ENCODE results near the gene ZNF700.
"Not testable (repeated sequence)": the region's sequence is repeated elsewhere in the genome, so short reads cannot be mapped to it uniquely, and the experiment has no call there.

The ZNF700 gene

GRCh38 chr19:11941361-11941887, 16.5 kb downstream of the ZNF700 start:
- DNase-seq, result not testable (repeated sequence)

GRCh38 chr19:11942008-11942842, 17.3 kb downstream of the ZNF700 start:
- DNase-seq, result no peak

GRCh38 chr19:11942843-11943108, 17.9 kb downstream of the ZNF700 start:
- no peak for DNase-seq

GRCh38 chr19:11944656-11945055, 19.7 kb downstream of the ZNF700 start:
- DNase-seq, result no peak

DNA sequence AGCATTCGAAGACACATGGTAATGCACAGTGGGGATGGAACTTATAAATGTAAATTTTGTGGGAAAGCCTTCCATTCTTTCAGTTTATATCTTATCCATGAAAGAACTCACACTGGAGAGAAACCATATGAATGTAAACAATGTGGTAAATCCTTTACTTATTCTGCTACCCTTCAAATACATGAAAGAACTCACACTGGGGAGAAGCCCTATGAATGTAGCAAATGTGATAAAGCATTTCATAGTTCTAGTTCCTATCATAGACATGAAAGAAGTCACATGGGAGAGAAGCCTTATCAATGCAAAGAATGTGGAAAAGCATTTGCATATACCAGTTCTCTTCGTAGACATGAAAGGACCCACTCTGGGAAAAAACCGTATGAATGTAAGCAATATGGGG, 23.7 kb downstream of the ZNF700 start:
- no peak for DNase-seq

DNA sequence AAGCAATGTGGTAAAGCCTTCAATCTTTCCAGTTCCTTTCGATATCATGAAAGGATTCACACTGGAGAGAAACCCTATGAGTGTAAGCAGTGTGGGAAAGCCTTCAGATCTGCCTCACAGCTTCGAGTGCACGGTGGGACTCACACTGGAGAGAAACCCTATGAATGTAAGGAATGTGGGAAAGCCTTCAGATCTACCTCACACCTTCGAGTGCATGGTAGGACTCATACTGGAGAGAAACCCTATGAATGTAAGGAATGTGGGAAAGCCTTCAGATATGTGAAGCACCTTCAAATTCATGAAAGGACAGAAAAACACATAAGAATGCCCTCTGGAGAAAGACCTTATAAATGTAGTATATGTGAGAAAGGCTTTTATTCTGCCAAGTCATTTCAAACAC, 24.3 kb downstream of the ZNF700 start:
- DNase-seq, result no peak

GRCh38 chr19:11949614-11950080, 24.7 kb downstream of the ZNF700 start:
- not testable (repeated sequence) for DNase-seq

DNA sequence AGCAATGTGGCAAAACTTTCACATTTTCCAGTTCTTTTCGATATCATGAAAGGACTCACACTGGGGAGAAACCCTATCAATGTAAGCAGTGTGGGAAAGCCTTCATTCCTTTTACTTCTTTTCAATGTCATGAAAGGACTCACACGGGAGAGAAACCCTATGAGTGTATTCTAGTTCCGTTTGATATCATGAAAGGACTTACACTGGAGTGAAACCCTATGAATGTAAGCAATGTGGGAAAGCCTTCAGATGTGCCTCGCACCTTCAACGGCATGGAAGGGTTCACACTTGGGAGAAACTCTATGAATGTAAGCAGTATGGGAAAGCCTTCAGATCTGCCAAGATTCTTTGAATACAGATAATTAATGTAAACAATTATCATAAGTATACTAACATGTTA, 25.4 kb downstream of the ZNF700 start:
- DNase-seq, result no peak

DNA sequence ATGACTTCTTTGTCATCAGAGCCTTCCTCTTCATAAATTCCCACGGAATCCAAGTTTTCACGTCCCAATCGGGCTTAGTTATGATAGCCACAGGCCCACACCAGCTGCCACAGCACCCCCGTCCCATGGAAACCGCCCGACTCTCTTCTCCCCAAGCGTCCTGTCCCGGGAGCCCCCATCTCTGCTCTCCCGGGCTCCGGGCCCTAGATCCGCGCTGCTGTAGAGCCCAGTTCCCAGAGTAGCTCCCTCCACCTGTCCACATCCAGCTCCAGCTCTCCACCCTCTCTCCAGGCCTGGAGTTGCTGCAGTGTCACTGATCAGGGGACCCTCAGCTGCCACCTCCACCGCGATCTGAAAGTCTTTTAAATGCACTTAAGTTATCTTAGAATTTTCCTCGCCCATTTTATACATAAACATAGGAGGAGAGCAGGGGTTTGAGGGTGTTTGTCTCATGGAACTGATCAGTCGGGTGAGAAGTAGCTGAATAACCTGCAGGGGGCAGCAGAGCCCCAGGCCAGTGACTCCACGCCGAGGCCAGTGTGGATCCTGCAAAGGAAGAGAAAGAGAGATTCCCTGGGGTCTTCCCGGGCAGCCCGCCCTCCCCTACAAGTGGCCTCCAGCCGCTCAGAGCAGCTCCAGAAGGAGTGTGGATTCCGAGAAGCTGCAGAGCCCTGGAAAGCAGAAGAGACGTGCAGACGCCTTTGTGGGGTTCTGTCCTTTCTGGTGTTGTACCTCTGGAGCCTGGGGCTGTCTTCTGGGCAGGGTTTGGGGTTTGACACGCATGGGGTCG, 38.9 kb downstream of the ZNF700 start:
- DNase-seq, result peak; percentile 70 to 78

DNA sequence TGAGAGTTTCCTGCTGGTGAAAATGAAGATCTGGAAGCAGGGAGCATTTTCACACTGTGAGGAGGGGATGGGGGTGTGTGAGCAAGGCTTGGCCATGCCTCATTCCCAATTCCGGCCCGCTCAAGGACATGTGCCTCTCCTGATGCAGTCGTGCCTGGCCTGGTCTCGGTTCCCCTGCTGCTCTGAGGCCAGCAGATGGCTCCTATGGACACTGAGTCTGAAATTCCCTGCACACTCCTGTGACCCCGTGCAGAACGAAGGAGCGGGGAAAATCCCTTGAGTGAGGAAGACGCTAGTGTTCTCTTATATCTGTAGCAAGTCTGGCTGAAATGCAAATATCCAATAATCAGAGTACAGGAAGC, 39.6 kb downstream of the ZNF700 start:
- DNase-seq, result no peak

GRCh38 chr19:11964858-11965645, 40.1 kb downstream of the ZNF700 start, which contains the start of gene ZNF763:
Gene ZNF763 (plus strand): TSS chr19:11965040. CDS start chr19:11965209, 169 bp downstream.
- DNase-seq, result peak; percentile 89 to 92

DNA sequence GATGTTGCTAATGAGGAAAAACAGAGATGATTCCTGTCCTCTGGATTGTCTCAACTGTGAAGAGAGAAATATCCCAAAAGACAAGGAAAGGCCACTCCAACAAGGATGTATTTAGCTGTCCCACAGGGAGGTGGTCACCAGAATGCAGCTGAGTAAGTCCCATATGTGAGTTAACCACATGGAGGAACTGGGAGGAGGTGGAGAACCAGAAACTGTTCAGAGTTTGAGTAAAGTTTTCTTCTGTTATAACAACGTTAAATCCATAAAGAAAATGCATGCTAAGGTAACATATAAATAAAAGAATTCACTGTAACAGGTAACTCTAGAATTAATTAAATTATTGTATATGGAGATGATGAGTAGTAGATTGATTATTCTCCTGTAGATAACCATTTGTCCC, 45.3 kb downstream of the ZNF700 start:
- no peak for DNase-seq

- DNase-seq, result no peak
Measured at GRCh38 chr19:11971041-11971440, 46.1 kb downstream of the ZNF700 start.

DNA sequence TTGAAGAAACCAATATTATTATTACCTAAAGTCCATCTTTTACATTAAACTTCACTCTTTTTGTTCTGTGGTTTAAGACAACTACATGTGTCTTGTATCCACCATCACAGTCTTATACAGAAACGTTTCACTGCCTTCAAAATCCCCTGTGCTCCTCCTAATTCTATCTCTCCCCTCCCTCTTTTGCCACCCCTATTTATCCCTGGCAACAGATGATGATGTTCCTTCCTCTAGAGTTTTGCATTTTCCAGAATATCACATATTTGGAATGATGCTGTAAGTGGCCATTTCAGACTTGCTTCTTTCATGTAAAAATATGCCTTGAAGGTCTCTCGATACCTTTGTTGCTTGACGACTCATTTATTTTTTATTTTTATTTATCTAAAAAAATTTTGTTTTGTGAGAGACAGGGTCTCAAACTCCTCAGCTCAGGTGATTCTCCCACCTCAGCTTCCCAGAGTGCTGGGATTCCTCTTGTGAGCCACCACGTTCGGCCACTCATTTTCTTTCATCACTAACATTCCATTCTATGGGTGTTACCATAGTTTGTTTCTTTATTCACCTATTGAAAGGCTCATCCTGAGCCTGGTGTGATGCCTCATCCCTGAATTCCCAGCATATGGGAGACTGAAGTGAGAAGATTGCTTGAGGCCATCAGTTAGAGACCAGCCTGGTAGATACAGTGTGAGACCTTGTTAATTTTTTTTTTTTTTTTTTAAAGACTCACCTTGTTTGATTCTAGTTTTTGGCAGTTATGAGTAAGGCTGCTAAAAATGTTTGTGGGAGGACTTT, 48.3 kb downstream of the ZNF700 start:
- no peak for DNase-seq

DNA sequence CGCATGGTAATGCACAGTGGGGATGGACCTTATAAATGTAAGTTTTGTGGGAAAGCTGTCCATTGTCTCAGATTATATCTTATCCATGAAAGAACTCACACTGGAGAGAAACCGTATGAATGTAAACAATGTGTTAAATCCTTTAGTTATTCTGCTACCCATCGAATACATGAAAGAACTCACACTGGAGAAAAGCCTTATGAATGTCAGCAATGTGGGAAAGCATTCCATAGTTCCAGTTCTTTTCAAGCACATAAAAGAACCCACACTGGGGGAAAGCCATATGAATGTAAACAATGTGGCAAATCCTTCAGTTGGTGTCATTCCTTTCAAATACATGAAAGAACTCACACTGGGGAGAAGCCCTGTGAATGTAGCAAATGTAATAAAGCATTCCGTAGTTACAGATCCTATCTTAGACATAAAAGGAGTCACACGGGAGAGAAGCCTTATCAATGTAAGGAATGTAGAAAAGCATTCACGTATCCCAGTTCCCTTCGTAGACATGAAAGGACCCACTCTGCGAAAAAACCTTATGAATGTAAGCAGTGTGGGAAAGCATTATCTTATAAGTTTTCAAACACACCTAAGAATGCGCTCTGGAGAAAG, 53.7 kb downstream of the ZNF700 start:
- DNase-seq, result no peak

DNA sequence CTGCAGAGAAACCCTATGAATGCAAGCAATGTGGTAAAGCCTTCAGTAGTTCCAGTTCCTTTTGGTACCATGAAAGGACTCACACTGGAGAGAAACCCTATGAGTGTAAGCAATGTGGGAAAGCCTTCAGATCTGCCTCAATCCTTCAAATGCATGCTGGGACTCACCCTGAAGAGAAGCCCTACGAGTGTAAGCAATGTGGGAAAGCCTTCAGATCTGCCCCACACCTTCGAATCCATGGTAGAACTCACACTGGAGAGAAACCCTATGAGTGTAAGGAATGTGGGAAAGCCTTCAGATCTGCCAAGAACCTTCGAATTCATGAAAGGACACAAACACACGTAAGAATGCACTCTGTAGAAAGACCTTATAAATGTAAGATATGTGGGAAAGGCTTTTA, 54.6 kb downstream of the ZNF700 start:
- DNase-seq, result no peak

DNA sequence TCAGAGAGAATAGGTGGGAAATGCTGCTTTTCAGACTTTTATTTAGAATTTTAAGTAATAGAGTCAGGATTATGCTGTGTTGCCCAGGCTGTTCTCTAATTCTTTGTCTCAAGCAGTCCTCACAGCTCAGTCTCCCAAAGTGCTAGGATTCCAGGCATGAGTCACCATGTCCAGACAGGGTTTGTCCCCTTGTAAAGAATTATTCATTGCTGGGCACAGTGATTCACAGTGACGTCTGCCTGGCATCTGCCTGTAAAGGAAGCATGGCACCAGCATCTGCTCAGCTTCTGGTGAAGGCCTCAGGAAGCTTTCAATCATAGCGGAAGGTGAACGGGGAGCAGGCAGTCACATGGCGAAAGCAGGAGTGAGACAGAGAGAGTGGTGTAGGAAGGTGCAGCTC, 57.6 kb downstream of the ZNF700 start:
- DNase-seq, result no peak

DNA sequence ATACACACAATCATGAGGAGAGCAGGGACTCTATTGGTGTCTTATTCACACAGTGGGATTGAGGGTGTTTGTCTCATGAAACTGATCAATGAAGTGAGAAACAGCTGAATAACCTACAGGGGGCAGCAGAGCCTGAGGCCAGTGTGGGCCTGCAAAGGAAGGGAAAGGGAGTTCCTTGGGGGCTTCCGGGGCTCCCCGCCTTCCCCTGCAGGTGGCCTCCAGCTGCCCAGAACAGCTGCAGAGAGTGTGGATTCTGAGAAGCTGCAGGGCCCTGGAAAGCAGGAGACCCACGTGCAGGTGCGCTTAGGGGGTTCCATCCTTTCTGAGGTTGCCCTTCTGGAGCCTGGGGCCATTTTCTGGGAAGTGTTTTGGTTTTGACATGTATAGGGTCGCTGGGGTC, 60.1 kb downstream of the ZNF700 start:
- peak in 1 of 2 donors; percentile 24 for DNase-seq

DNA sequence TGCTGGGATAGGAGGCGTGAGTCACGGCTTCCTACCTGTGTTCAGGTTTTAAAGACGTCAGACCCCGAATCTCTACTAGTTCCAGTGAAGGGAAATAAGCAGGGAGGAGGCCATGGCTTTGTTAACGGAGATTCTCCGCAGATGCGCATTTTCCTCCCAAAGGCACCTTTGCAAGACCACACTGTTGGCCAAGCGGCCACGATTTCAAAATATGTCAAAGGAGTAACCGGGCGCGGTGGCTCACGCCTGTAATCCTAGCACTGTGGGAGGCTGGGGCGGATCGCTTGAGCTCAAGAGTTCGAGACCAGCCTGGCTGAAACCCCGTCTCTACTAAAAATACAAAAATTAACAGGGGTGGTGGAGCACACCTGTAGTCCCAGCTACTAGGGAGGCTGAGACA, 61.8 kb downstream of the ZNF700 start:
- DNase-seq, result no peak

GRCh38 chr19:11987405-11988281, 62.7 kb downstream of the ZNF700 start:
- peak; percentile 90 to 91 for DNase-seq

- no peak for DNase-seq
Measured at GRCh38 chr19:11989112-11989456, 64.2 kb downstream of the ZNF700 start.

Data from CD4-positive, alpha-beta T cell treated with Interferon alpha-2 for 1 hour (primary cell).